Fibroblast of skin of right biceps (primary cell): Measurements from ENCODE around the gene SLC24A3.
A peak's percentile ranks its signal among the peaks of the same experiment; 100 is the strongest.

Experiments used
- DNase-seq: peaks from one replicate; pipeline ENCODE4 v3.0.0-alpha.2; 2013

The SLC24A3 gene

DNA sequence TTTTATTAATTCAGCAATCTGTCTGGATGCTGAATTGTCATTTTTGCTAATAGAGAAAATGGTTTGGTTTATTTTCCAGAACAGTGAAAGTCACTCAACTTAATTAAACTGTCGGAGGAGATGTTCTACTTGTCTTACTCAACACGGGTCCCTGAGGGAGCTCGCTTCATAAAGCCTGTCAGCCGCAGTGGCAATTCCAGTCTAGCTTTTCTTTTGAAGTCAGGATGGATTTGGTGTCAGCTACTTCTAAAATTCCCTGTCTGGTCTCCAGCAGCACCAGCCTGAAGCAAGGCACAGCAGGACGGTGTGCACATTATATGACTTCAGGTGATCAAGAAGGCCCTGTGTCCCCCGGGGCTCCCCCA, 261.5 kb downstream of the SLC24A3 start:
- DNase-seq = no peak

DNA sequence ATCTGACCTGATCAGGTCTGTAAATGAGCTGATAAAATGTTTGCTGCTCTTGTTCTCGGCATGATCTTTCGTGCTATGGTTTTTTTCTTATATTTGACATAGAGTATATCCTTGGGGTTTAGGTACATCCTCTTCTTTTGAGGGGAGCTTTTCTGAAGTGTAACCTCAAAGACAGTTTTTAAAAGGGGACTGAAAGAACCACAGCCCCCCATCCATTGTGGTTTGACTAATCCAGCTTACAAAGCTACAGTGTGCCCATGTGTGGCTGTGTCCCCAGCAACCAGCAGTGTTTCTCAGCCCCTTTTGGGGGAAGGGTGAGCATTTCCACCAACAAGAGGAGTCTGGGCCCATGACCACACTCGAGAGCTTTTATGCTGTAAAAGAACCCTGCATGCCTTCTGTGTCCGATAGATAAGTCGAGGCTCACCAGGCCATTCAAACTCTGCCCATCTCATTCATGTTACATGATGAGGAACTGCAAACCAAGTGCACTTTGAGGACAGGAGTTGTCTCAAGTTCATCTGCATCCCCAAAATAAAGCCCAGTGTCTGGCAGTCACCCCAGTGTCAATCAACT, 266.0 kb downstream of the SLC24A3 start:
- no peak for DNase-seq

DNA sequence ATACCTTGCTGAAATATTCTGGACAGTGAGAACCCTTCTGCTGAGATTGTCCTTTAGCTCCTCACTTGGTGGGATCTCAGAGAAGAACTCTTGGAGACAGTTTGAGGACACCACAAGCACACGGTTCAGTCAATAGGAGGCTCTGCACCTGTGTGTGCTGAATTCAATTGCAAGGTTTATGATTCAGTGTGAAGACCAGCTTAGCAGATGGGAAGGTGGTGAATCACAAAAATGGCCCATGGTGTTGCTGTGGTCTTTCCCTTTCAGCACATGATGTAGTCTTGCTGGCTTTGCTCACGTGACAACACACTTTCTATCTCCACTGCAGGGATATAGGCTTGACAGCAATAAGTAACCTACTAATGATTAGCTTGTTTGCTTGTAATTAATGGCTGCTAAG, 270.3 kb downstream of the SLC24A3 start:
- no peak for DNase-seq

DNA sequence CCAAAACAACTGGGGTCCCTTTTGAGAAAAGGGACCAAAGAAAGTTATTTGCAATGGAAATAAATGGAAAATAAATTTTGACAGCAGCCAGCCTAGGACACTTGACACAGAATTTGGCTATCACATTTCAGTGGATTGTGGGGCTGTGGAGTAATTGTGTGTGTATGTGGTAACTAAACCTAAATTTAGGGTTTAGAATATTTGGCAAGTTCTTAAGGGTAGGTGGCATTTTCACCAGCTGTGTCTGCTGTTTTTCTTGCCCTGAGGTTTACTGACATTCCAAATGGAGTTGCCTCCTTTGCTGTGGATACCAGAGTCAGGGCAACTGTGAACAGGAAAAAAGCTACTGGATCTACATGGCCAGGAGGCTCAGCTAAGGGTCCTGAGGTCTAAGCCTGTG, 270.9 kb downstream of the SLC24A3 start:
- no peak for DNase-seq

DNA sequence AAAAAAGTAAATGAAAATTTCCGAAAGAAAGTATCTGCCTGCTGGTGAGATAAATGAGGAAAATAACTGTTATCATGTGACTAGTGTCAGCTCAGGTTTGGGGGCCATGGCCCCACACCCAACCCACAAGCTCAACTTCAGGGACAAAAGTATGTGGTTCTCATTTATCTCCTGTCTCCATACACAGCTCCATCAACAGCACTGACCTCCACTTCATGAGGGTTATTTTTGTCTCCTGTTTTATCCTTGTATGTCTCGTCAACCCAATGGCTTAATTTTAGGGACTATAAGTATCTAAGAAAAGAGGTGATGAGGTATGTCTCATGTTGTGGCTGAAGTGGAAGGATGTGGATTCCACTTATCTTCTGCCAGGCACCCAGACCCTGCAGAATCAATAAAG, 274.0 kb downstream of the SLC24A3 start:
- DNase-seq = no peak

DNA sequence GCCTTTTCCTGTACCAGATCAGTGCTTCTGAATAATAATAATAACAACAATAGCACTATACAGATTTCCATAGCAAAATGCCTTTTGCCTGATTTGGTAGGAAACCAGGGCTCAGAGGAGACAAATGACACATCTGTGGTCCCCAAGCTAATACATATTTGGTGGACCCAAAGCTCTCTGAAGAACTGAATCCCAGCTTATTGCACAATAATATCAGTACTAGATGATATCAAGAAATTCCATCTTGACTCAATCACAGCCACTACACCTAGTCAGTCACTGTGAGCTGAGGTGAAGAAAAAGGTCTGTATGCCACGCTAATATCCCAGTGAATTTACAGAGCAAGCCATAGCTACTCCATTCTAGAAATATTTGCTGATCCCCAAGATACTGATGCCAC, 275.0 kb downstream of the SLC24A3 start:
- DNase-seq = no peak

DNA sequence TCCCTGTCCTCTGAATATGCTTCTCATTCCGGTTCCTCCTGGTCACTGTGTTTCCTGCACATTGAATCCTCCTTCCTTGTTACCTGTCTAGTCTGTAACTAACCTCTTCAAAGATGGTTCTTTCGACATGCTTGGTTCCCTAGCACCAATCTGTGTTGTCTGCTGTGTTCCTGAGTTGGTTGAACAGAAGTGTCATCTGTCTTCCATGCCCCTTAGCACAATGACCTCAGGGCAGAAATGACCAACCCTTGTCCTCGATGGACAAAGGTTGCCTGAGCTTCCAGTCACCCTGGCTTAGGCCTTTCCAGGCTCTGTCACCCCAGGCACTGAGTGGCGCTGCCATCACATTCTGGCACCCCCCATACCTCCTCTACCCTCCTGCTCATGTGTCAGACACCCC, 278.8 kb downstream of the SLC24A3 start:
- no peak for DNase-seq

DNA sequence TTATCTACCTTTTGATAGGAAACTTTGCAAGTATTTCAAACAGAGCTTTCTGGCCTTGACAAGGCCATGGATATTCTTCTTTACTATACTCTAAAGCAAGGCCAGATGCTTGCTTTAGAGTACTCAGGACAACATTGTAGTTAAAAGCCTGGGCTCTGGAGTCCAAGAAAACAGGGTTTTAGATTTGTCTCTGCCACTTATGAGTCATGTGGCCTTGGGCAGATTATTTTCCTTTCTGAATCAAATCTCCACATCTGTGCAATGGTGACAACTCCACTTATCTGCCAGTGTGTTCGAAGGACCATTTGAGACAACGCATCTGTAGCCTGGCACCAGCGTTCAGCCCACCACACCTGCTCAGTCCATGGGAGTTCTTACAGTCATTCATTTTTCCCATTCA, 279.7 kb downstream of the SLC24A3 start:
- DNase-seq = no peak

DNA sequence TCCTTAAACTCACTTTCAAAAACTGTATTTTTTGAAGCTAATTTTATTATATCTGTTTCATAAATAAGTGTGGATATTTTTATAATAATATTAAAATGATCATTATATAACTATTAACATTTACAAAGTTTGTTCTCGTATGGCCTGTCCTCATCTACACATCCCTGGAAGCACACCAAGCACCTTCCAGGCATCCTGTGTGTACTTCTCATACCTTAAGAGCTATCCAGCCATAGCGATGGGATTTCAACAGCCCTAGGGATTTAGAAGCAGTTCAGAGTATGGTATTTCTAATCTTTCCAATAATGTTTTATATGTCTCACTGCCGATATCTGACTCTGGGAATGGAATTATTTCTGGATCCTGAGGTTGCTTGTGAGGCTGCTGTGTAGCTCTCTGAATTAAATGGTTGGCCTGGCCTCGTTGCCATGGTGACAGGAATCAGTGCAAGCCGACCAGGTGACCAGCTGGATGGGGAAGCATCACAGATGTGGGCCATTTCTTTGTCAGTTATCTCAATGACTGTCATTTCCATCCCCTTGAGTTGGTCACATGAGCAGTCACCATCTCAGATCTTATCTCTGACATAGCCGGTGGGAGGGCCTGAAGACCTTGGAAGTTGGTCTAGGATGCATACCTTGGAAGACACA, 280.4 kb downstream of the SLC24A3 start:
- DNase-seq = no peak

DNA sequence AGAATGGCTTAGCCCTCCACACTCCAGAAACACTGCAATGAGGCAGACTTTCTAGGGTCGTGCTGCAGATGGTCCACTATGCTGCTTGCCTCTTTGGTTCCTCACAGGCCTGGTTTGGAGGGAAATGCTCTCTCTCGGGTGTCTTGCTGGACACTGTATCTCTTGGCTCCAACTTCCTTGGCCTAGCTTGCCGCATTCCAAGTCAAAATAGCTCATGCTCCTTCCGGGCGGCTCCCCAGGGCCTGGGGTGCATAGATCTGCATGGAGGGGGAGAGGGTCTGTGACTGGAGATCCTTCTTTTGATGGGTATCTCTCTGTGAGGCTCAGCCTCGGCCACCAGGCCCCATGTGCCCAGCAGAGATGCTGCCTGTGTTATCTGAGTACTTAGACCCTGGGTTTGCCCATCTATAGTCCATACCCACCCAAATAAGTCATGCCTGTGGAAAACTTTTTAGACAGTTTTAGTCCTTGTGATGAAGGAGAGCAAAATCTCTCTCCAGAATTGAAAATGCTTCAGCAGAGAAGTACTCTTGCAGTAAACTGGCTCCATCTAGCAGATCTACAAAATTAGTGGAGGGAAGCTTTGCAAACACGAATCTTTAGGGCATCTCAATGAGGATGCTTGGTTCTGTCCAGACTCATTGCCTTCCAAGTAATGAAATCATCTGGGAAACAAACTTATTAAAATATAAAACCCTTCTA, 281.5 kb downstream of the SLC24A3 start:
- no peak for DNase-seq

DNA sequence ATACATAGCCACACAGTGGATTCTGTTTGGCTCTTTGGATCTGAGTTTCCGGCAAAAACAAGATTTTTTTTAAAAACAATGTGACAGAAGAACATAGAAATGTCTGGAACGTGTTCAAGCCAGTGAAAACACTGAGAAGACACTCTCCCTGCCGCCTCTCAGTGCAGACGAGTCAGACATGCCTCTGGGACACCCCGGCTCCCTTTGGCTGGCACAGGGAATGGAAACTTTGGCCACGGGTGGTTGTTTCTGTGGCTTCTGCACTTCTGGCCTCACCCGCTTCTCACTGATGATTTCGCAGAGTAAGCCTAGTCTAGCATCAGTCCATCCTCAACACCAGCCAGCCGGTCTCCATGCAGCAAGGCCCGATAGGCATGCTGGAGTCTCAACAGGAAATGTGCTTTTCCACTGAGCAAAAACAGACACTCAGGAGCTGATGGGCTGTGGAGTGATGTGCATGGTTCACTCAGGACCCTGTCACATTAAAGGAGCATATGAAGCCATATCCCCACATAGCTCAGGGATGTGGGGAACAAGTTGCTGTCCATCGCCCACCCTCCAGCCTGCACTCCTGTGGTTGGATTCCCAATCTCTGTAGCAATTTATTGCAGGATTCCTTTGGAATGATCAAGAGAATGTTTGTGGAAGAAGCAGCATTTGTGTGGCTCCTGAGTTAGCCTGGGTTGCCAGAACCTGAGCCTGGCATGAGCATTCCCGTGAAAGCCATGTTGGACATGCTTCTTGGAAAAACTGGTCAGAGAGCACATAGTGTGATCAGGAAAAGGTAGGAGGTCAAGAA, 283.7 kb downstream of the SLC24A3 start:
- peak; percentile 61 for DNase-seq

DNA sequence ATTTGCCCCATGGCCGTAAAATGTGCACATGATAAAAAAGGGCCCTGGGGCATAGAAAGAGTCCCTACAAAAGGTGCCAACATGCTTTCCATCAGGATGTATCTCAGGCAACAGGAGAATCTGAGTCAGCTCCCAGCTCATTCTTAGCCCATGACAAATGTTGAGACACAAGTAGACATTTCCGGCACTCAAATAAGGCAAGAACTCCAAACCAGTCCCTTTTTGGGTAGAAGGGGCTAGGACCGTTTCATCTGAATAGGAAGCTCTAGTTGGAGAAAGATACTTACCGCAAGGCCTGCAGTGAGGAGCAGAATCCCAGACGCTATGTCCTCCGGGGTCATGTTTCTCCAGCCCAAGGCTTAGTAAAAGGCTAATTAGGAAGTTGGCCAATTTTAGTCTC, 284.6 kb downstream of the SLC24A3 start:
- peak; percentile 79 for DNase-seq

DNA sequence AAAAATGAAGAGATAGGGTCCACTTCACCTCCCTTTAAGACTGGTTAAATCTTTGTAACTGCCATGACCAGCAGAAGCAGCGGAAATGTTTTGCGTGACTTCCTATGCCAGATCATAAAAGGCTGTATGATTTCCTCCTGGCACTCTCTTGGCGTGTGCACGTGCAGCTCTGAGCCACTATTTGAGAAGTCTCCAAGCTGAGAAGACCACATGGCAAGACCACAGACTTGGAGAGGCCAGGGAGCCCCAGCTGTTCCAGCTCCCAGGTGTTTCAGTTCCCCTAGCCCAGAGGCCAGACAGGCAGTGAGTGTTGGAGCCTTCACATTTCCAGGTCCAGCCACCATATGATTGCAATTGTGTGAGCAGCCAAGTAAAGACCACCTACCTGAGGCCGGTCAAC, 286.3 kb downstream of the SLC24A3 start:
- DNase-seq = no peak

DNA sequence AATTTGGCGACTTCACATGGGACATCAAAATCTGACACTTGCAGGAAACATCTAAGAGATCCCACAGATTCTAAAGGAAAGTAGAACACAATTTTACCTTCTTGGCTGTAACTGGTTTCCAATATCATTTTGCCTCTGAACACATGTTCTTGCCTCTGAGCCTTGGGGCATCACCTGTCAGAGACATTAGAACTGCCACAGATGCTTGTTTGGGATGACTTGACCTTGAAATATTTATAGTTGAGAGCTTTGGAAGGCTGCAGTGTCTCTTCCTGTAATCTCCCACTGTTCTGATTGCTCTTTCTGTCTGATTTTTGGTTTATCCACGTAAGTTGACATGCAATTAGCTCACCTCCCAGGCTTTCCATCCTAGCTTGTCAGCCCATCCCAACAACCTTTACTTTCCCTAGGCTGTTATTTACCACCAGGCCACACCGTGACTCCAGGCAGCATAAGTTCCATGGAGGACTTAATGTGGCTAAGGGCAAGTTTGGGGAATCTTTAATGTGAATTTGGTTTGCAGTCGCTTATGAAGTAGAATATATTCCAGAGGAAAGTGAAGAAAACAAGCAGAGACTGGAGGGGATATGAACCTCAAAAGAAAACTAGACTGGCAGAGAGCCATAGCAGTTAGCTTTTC, 289.2 kb downstream of the SLC24A3 start:
- DNase-seq = no peak

DNA sequence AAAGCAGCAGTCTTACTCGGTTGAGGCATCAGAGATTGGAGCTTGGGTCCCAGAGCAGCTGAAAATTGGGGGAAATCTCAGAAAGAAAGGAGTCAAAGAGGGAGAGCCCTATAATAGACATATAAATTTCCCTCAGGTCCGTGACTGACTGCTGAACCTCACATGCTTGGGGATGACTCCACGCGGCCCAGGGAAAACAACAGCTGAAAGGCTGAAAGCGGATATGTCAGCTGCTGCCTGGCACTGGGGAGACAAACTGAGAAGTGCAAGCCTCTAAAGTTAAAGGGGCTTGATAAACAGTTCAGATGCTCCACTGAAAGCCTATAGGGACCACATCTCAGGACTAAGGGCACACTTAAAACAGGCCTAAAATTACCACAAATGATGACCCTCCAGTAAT, 289.7 kb downstream of the SLC24A3 start:
- DNase-seq = no peak

DNA sequence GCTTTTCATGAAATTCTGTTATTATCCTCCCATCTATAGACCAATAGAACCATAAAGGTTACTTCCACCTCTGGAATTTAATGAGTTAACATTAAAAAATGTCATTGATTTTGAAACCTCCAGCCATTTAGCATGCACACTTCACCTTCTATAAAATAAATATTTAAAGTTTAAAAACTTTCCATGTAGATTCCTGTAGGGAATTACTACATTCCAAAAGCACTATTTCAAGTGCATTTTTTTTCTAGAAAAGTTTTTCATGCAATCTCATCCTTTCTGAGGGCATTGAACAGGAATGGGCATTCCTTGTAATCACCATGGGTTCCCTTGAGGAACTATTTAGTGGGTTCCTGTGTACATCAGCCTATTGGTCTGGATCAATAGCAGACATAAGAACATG, 291.8 kb downstream of the SLC24A3 start:
- DNase-seq = peak; percentile 3

DNA sequence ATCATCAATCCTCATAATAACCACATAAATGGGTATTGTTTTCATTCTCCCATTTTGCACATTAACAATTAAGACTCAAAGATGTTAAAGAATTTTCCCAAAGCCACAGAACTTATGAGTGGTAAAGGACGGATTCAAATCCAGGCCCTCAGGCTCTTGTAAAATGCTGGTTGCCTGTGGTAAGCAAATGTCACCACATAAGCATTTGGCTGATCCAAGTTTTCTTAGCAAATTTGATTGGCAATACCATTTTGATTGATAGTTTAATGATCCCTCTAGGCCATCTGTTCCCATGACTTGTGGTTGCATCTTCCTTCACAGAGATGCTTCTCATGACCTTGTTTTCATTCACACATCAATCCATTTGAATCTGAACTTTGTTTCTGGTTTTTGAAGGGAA, 293.6 kb downstream of the SLC24A3 start:
- DNase-seq = no peak

DNA sequence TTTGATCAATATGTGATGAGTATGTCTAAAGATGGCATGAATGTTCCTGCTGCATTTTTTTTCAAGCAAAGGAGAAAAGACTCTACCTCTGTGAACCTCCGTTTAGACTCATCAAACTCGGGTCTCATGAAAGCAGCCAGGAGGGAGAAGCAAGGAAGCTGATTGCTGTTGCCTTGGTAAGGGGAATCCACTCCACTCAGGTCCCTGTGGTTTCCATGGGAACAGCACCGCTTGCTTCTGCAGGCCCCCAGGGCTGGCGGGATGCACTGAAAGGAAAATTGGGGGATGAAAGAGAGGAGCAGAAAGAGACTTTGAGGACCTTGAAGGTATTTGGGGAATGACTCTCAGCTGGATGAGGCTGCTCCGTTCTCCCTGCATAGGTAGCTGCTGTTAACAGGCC, 296.0 kb downstream of the SLC24A3 start:
- DNase-seq = no peak

DNA sequence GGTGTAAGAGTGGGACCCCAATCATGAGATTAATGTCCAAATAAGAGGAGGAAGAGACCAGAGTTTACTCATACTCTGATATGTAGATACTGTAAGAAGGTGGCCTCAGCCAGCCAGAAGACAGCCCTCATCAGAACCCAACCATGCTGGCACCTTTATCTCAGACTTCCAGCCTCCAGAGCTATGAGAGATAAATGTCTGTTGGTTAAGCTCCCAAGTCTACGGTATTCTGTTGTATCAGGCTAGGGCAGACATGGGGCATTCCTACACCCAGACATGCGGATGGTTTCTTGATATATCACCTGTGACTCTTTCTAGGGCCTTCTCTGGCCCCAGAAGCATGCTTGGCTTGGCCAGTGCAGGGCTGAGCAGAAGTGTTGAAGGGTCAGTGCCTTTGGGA, 298.2 kb downstream of the SLC24A3 start:
- DNase-seq = no peak

DNA sequence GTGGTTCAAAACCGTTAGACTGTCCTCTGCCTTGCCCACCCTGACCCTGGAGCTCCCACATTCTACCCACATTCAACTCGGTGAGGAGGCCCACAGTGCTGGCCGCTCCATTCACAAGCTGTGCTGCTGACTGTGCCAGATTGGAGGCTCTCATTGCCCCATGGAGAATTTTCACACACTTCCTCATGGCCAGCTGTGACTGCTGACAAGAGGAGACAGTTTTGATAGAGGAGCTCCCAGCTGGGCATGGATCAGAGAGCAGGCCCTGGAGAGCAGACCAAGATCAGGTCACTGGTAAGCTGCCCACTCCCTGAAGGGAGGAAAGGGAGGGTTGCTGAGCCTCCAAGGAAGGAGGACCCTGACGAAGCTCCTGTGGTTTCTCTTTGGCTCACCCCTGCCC, 299.5 kb downstream of the SLC24A3 start:
- DNase-seq = no peak

DNA sequence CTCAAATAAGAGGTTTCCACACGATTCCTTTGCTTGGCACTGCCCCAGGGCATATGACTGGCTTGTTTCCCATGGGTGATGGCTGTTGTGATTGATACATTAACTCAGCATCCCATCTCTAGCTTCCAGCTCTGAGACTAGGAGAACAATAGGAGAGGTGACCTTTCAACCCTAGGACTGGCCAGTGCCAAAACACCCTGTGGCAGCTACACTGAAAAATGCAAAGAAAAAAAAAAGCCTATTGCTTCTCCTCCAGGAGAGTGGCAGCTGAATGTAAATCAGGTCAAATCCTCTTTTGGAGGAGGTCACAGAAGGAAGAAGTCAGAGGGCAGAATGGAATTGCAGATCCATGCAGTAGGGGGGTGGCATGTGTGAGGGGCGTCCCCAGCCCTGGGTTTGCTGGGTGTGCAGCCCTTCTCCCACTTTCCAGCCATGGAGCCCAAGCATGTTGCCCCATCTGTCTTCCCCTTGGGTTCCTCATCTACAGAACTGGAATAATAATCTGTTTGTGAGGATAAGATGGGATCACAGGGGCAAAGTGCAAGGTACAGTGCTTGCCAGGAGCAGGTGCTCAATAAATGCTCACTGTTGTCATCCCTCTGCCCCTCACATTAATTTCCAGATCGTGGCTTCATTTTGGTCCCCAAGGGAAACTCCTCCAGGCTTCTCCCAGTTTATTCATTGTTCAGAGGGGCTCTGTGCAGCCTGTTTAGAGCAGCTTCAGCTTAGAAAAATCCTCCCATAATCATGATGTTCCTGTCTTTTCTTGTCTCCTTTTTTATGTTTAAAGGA, 300.6 kb downstream of the SLC24A3 start:
- DNase-seq = no peak

DNA sequence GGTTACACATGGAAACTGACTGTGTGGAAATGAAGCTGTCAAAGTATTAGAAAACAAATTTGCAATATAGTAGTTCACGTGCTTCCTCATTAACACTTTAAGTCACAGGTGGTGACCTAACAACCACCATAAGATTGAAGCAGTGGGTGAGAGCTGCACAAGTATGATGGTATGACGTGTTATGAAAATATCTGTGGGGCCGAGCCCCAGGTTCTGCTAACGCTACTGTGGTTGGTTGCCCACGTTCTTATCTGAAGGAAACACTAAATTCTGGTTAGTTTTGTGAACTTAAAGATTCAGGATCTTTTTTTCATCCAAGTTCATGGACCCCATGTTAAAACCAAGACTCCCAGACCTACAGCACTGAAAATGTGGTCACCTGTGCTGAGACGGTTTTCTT, 302.6 kb downstream of the SLC24A3 start:
- DNase-seq = no peak

DNA sequence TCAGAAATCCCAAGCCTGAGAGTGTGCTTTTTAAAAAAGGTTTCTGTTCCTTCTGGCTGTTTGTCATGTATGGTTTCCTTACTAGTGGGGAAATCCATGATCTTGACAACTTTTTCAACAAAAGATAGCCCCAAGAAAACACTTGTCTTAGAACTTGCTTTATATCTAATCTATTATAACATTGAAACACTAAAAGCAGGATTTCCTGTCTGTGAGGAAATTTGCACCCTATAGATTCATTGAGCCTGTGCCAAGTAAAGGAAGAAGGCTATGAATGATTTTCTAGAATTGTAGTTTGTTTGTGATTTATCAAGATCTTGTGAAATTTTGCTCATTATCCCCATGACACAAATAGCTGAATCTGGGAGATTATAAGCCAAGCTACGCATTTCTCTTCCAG, 307.0 kb downstream of the SLC24A3 start:
- no peak for DNase-seq
